Right lobe of liver (tissue), 4 donors: ENCODE results near the gene GIGYF1.

ENCODE experiments used
- POLR2A ChIP-seq: fragments of 450-650 bp; IDR thresholded peaks from one replicate; pipeline ENCODE4 v1.6.1; 2017; ENCODE audit warnings: antibody characterized with exemption, mild to moderate bottlenecking
- TF ChIP-seq, protein P1 (sequence below), 4 donors: fragments of 200-600 bp in 3 of 4; fragments of 450-650 bp in 1 of 4; IDR thresholded peaks; one replicate each; pipeline versions ENCODE4 v1.5.1 to v1.8.0; 2016 to 2022; ENCODE audit warnings: antibody characterized with exemption in 4 of 4, mild to moderate bottlenecking in 2 of 4
- donor health status: DM: no; HTN: no; CAD: no.
- donor health status: DM: no; HTN: no; CAD: no.
- donor health status: DM: no; HTN: yes; CAD: no.

DNA sequence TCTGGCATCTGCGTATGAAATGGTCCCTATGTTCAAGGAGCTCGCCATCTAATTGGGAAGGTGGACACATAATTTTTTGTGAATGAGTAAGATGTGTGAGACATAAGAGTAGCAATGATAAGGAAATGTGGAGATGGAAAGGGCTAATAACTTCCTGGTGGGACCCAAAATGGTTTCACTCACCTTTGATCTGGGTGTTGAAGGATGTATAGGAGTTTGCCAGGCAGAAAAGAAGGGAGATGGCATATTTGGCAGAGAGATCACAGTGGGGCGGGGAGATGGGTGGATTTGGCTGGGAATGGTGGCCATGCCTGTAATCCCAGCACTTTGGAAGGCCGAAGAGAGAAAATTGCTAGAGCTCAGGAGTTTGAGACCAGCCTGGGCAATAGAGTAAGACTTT, 16.4 kb upstream of the GIGYF1 start:
- TF ChIP-seq, protein P1, sequence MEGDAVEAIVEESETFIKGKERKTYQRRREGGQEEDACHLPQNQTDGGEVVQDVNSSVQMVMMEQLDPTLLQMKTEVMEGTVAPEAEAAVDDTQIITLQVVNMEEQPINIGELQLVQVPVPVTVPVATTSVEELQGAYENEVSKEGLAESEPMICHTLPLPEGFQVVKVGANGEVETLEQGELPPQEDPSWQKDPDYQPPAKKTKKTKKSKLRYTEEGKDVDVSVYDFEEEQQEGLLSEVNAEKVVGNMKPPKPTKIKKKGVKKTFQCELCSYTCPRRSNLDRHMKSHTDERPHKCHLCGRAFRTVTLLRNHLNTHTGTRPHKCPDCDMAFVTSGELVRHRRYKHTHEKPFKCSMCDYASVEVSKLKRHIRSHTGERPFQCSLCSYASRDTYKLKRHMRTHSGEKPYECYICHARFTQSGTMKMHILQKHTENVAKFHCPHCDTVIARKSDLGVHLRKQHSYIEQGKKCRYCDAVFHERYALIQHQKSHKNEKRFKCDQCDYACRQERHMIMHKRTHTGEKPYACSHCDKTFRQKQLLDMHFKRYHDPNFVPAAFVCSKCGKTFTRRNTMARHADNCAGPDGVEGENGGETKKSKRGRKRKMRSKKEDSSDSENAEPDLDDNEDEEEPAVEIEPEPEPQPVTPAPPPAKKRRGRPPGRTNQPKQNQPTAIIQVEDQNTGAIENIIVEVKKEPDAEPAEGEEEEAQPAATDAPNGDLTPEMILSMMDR (IDR thresholded peaks at IDR 0.05), result no peak
- no peak for TF ChIP-seq POLR2A
